GM19035 (cell line): ENCODE measurements around the gene AMBRA1.
A peak's percentile ranks its signal among the peaks of the same experiment; 100 is the strongest.
"Not testable (repeated sequence)": the region's sequence is repeated elsewhere in the genome, so short reads cannot be mapped to it uniquely, and the experiment has no call there.

Experiments used
- ATAC-seq: cut with Tn5 transposase; IDR thresholded peaks from one replicate; pipeline ENCODE4 v1.9.1; 2021; ENCODE audit not compliant: unreplicated experiment

AMBRA1 gene

GRCh38 chr11:46372086-46372485 lies 221.7 kb downstream of the AMBRA1 start:
- ATAC-seq = no peak

GRCh38 chr11:46371262-46371661 lies 222.6 kb downstream of the AMBRA1 start:
- ATAC-seq = not testable (repeated sequence)

GRCh38 chr11:46370253-46370652 lies 223.6 kb downstream of the AMBRA1 start:
- no peak for ATAC-seq

- no peak for ATAC-seq
These were observed 224.2 kb downstream of the AMBRA1 start for GRCh38 chr11:46369458-46370152.

GRCh38 chr11:46367916-46368267 lies 225.9 kb downstream of the AMBRA1 start:
- no peak for ATAC-seq

- ATAC-seq = no peak
These were observed 226.4 kb downstream of the AMBRA1 start for GRCh38 chr11:46367244-46367915.

- ATAC-seq = no peak
These were observed 227.1 kb downstream of the AMBRA1 start for GRCh38 chr11:46366661-46367161.

- no peak for ATAC-seq
These were observed 227.6 kb downstream of the AMBRA1 start for GRCh38 chr11:46366260-46366659.

- no peak for ATAC-seq
These were observed 229.0 kb downstream of the AMBRA1 start for GRCh38 chr11:46364791-46365190.

GRCh38 chr11:46364056-46364455 lies 229.8 kb downstream of the AMBRA1 start:
- ATAC-seq = no peak

- no peak for ATAC-seq
These were observed 230.3 kb downstream of the AMBRA1 start for GRCh38 chr11:46363455-46364005.

- no peak for ATAC-seq
These were observed 230.8 kb downstream of the AMBRA1 start for GRCh38 chr11:46363031-46363407.

- no peak for ATAC-seq
These were observed 231.4 kb downstream of the AMBRA1 start for GRCh38 chr11:46362156-46363030.

GRCh38 chr11:46361283-46362155 lies 232.3 kb downstream of the AMBRA1 start:
- ATAC-seq = peak; percentile 91

- ATAC-seq = no peak
These were observed 232.9 kb downstream of the AMBRA1 start for GRCh38 chr11:46360878-46361277.

GRCh38 chr11:46359953-46360352 lies 233.9 kb downstream of the AMBRA1 start:
- no peak for ATAC-seq

- no peak for ATAC-seq
These were observed 236.3 kb downstream of the AMBRA1 start for GRCh38 chr11:46357483-46357936.

- no peak for ATAC-seq
These were observed 236.8 kb downstream of the AMBRA1 start for GRCh38 chr11:46356924-46357482.

GRCh38 chr11:46353698-46354097 lies 240.1 kb downstream of the AMBRA1 start:
- ATAC-seq = no peak
